Stimulated activated CD8-positive, alpha-beta memory T cell treated with anti-CD3 and anti-CD28 coated beads, Interleukin-15, amount 100 ng/mL, for 24 hours (primary cell): ENCODE measurements around the gene SCN5A.

Experiments used
- DNase-seq: peaks from one replicate; pipeline ENCODE4 v3.0.0-alpha.2; 2020; ENCODE audit warnings: low read depth

The SCN5A gene

GRCh38 chr3:38622336-38622735, 27.2 kb downstream of the SCN5A start:
- DNase-seq = no peak

DNA sequence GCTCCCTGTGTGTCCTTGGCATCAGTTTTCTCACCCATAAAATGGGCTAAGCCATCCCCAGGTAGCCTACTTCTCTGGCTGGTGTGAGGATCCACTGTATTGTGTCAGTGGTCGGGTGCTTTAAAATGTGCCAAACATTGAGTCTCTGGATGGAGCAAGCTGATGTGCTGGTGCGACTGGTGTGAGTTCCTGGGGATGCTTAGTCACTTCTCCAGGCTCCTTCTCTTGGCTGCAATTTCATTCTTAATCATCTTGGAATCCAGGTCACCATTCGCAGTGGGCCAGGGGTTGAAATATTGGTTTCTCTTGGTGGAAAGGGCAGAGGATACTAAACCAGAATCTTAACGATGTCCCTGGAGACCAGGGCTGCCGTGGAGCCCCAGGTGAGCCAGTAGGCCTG, 29.3 kb downstream of the SCN5A start:
- DNase-seq = no peak

DNA sequence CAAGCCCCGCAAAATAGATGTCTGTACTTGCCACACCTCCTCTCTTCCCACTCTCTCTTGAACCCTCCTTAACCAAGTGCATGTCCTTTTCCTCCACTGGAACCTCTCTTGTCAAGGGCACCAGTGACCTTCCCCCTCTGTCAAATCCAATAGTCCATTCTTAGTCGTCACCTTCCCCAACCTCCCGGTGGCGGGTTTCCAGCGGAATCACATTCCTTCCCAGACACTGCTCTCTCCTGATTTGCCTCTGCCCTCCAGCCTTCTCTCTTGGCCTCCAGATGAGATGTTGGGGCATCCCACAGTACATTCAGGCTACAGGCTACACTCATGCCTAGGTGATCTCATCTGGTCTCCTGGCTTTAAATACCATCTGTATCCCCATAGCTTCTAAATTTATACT, 31.1 kb downstream of the SCN5A start:
- DNase-seq = no peak

DNA sequence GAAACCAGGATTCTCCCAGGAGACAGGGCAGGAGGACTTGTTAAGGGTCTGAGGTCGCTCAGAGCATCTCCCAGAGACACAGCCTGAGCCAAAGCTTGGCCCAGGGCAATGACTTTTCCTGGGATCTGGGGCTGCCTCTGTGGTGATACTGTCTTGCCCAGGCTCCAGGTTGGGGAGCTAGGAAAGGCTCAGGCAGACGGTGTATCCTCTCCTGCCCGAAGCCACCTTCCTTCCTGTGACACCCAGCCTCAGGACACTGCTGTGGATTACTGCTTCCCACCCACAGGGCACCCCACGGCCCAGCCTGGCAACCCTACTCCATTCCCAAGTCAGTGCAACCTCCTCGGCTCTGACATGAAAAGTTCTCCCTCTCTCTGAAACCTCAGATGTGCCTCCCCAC, 31.9 kb downstream of the SCN5A start:
- no peak for DNase-seq

DNA sequence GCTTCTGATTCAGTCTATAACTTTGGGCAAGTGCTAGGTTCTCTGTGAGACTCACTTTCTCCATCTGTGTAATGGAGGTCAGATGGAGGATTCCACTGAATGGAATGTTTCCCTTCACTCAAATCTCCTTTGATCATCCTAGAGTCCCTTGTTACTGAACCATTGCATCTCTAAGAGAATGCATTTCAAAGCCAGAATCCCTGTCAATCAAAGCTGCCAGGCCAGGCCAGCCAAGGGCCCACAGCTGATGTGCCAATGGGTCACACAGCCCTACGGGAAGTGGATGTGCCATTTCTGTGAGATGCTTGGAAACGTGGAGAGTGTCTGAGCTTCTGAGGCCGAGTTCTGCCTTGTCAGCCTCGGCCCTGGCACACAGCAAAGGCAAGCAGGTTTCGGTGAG, 32.4 kb downstream of the SCN5A start:
- DNase-seq = no peak

GRCh38 chr3:38616658-38617057, 32.8 kb downstream of the SCN5A start:
- no peak for DNase-seq

GRCh38 chr3:38616111-38616510, 33.4 kb downstream of the SCN5A start:
- no peak for DNase-seq

- no peak for DNase-seq
Measured at GRCh38 chr3:38614651-38615352, 34.7 kb downstream of the SCN5A start.

DNA sequence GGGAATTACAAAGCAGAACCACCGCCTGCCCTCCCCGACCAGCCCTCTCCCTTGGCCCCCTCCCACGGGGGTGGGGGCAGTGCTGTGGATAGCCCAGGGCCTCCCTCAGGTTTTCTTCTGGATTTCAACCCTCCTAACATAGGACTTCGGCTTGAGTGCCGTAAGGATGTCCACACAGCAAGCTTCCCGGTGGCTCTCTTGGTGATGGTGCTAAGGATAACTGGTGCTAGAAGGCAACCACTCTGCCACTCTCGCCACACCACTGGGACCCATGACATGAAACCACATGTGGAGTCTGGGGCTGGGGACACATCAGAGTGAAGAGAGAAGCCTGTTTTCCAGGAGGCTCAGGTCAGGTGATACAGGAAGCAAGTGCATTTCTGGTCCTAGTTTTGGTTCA, 35.4 kb downstream of the SCN5A start:
- DNase-seq = no peak

GRCh38 chr3:38613426-38613825, 36.1 kb downstream of the SCN5A start:
- no peak for DNase-seq

DNA sequence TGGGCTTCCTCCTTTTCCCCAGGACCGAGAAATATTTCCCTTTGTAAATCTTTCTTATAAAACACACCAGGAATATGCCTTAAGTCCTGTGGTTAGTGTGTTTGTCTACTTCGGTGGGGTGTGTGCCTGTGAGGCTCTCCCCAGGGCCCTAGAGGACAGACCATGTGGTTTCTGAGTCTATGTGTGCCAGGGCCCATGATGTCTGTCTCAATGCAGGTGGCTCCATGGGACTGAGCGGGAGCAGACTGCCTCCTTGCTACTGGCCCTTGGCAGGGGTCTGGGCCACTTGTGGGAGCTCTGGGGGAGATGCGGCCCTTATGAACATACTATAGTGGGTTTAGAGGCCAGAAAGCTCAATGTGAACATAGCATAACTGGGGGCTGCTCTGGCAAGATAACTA, 37.6 kb downstream of the SCN5A start:
- DNase-seq = no peak

GRCh38 chr3:38610934-38611333, 38.6 kb downstream of the SCN5A start:
- no peak for DNase-seq

- DNase-seq = no peak
Measured at GRCh38 chr3:38610436-38610835, 39.1 kb downstream of the SCN5A start.

DNA sequence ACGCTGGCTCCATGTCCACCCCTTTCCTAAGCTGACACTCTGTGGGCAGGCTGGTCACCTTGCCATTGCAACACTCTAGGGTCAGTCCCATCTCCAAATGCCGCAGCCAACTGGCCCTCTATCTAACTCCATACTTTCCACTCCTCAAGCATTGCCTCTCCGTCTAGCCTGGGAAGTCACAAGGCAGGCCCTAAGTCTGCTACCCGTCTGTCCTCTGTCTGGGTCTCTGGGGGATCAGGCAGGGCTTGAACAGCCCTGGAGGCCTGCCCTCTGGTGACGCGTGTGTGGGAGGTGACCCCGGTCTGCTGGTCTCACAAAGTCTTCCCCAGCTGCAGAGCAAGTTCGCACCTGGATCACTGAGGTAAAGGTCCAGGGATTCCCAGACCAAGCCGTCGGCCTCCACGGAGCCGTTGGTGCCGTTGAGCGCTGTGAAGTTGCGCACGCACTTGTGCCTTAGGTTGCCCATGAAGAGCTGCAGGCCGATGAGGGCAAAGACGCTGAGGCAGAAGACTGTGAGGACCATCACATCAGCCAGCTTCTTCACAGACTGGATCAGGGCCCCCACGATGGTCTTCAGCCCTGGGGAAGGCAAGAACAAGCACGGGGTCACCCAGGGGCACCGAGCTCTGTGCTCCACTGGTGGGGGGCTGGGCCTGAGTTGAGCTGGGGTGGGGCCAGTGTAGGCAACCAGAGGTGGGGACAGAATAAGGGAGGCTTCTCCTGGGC, 39.9 kb downstream of the SCN5A start:
- DNase-seq = no peak

DNA sequence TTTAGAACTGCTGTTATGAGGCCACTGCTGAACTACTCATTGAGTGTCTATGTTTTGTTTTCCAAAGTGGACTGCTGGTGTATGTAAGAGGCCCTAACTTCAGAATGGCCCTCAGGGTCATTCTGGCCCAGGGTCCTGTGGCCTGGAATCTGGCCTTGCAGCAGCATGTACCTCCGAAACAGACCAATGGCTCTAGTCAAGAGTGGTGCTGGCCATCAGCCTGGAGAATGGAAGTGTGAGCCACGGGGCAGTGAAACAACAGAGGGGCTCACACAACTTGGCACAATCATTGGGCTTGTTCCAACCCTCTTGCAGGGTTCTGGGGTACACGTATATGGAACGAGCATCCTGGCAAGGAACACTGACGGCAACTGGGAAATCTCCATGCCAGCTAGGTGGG, 40.5 kb downstream of the SCN5A start:
- DNase-seq = no peak

DNA sequence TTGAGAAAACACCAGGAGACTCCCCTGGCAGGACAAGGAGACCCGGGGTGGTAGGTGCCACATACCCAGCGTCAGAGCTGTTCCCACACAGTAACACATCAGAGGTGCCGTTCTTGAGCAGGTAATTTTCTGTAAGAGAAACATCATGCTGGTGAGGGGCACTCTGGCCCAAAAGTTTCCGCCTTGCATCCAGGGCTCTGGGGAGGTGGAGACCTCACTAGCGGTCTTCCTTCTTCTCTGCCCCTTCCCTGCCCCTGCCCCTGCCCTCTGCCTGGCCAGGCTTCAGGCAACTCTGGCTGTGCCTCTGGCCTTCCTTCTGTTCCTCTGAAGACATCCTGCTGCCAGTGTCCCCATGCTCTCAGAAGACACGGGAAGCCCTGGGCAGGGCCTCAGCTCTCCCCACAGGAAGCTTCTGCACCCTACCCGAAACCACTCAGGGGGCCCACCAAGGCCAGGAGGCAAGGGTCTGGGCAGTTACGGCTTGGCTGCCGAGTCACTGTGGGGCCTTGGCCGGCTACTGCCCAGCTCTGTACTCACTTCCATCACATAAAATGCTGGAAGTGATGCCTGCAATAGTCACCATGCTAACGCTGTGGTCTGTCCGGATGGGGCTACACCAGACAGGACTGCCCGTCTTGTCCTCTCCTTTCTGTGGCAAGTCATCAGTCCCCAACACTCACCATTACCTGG, 41.3 kb downstream of the SCN5A start:
- DNase-seq = no peak

DNA sequence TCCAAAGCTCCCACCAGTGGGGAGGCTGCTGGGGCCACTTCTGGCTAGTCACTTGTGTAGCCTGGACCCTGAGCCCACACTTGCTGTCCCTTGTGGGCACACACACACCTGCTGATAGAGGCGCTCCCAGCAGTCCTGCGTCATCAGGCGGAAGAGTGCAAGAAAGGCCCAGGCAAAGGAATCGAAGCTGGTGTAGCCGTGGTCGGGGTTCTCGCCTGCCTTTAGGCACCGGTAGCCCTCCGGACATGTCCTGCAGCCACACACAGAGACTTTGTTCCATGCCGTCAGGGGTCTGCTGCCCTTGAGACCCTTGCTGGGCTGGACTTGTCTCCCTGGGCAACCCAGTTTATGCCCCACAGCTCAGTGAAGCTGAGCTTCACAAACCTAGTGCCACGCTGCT, 42.9 kb downstream of the SCN5A start:
- no peak for DNase-seq

GRCh38 chr3:38605981-38606380, 43.5 kb downstream of the SCN5A start:
- DNase-seq = no peak

DNA sequence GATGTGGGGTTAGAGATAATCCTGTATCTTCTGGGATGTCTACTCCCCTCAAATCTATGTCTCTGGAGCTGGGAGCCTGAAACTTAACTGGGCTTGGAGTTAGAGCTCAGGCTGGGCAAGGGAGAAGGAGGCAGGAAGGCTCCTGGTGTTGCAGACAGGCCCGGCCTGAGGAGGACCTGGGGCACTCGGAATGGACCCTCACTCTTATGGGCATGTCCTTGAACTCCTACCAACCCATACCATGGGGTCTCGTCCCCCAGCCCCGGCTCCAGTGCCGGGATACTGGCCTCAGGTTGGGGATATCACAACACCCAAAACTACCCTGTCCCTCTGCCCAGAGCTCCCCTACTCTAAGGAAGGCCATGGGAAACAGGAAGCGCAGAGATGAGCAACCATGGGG, 45.2 kb downstream of the SCN5A start:
- no peak for DNase-seq

DNA sequence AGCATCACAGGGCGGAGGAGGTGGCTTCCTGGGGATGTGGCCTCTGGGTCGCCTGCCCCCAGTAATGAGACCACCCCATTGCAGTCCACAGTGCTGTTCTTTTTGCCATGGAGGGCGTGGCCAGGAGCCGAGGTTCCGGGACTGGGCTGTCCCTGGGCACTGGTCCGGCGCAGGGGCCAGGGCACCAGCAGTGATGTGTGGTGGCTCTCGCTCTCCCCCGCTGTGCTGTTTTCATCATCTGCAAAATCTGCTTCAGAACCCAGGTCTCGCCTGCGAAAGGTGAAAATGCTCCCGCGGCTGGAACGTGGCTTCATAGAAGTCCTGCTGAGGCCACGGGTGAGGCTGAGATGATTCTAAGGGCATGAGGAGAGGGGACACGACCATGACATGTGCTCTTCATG, 45.8 kb downstream of the SCN5A start:
- no peak for DNase-seq

DNA sequence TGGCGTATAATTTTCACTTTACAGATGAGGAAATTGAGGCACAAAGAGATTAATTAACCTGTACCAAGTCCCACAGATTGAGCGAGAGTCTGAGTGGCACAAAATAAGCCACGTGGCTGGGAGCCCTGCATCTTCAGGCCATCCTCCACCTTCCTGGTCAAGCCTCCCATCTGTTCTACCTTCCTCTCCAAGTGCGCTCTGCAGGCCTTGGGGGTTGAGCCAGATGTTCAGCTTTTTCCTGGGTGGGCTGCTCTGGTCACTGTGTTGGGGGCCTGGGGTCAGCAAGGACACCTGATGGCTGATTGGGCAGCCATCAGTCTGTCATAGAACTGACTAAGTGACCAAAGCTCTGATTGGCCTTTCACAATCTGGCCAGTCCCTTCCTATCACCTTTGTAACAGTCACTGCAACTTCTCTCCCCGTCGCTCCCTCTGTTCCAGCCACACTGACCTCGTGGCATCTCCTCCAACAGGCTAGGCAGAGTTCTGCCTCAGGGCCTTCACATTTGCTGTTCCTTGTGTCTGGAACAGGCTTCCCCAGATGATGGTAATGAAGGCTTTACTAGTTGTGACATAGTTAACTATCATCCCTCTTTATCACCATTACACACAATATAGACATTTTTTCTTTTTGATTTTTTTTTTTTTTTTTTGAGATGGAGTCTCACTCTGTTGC, 46.8 kb downstream of the SCN5A start:
- DNase-seq = no peak

- no peak for DNase-seq
Measured at GRCh38 chr3:38601956-38602550, 47.4 kb downstream of the SCN5A start.
